Transverse colon (tissue), 4 donors: ENCODE measurements around the gene ACER3. TPM values are rescaled to one million over a fixed set of nuclear protein-coding genes. Genes with fewer than 3 reads are reported as not detected.

Source experiments
- DNase-seq: peaks from one replicate; pipeline ENCODE4 v3.0.0-alpha.2; 2019
- H3K27ac ChIP-seq, 4 donors: fragments of 200-600 bp; sonication (generic); 2 replicates each; pipeline ENCODE4 v1.5.1; 2016 to 2018; ENCODE audit warnings: inconsistent platforms in 4 of 4
- H3K27me3 ChIP-seq: fragments of 200-600 bp; sonication (generic); 2 replicates; pipeline ENCODE4 v1.5.1; 2017; ENCODE audit warnings: inconsistent platforms
- H3K36me3 ChIP-seq, 4 donors: fragments of 200-600 bp; sonication (generic); 2 replicates each; pipeline ENCODE4 v1.5.1; 2017 to 2019; ENCODE audit warnings: inconsistent platforms in 4 of 4
- H3K4me1 ChIP-seq, 4 donors: fragments of 200-600 bp; sonication (generic); 2 replicates each; pipeline ENCODE4 v1.5.1; 2017 to 2020; ENCODE audit warnings: inconsistent platforms in 4 of 4
- H3K4me3 ChIP-seq, 4 donors: fragments of 200-600 bp; sonication (generic); 1 replicate in 1 of 4; 2 replicates in 3 of 4; pipeline versions ENCODE4 v1.5.1 to v1.6.1; 2017 to 2019; ENCODE audit warnings: inconsistent platforms in 4 of 4
- H3K9me3 ChIP-seq, 2 donors: fragments of 200-600 bp; sonication (generic); 2 replicates each; pipeline ENCODE4 v1.5.1; 2017 to 2019; ENCODE audit warnings: inconsistent platforms in 2 of 2
- CTCF ChIP-seq, 5 experiments: fragments of 200-600 bp in 3 of 5; fragments of 450-650 bp in 2 of 5; sonication (generic) in 3 of 5; IDR thresholded peaks; 1 replicate in 2 of 5; 2 replicates in 3 of 5; pipeline ENCODE4 v1.5.1; 2016 to 2017; ENCODE audit warnings: antibody characterized with exemption in 5 of 5, inconsistent platforms in 3 of 5, mild to moderate bottlenecking in 2 of 5, moderate library complexity in 1 of 5
- EP300 ChIP-seq: sonication (generic); formaldehyde crosslinking; IDR thresholded peaks from one replicate; pipeline ENCODE4 v1.6.1; 2017; ENCODE audit warnings: antibody characterized with exemption, low read depth
- POLR2A ChIP-seq: fragments of 450-650 bp; IDR thresholded peaks from one replicate; pipeline ENCODE4 v1.6.1; 2016; ENCODE audit warnings: antibody characterized with exemption, mild to moderate bottlenecking, moderate library complexity
- POLR2AphosphoS5 ChIP-seq, 3 donors: sonication (generic); formaldehyde crosslinking; IDR thresholded peaks; one replicate each; pipeline ENCODE4 v1.6.1; 2016; ENCODE audit warnings: antibody characterized with exemption in 3 of 3
- WGBS, 2 donors: methylation state at CpG; one replicate each; pipeline ENCODE4 v1.1.5; 2018; ENCODE audit warnings: low coverage in 1 of 2; 5-methylcytosine and 5-hydroxymethylcytosine counted together
- in situ Hi-C, 4 donors: fragments of 200-750 bp; cut with MboI; loops; one replicate each; pipeline versions ENCODE4 v1.15.0 to v1.15.1; 2017; ENCODE audit warnings: low sequenced_read_pairs in 3 of 4, low pct_ligation_motif_present in 1 of 4, low pct_unique_long_range_greater_than_20kb in 1 of 4
- intact Hi-C: fragments of 100-400 bp; cut with DNase I; formaldehyde crosslinking; loops from one replicate; pipeline ENCODE4 v1.15.1; 2023; ENCODE audit warnings: low total_unique reads
- total RNA-seq, 4 donors: library from RNA; depleted of rRNA; stranded (reverse); fragments of >200 nt; gene quantifications; one replicate each; pipeline ENCODE4 v1.1.0, GENCODE V29; 2016

ACER3 gene
- total RNA-seq, 4 donors from 2014 or later: 8.8 to 72.2 (median 29.4) TPM

DNA sequence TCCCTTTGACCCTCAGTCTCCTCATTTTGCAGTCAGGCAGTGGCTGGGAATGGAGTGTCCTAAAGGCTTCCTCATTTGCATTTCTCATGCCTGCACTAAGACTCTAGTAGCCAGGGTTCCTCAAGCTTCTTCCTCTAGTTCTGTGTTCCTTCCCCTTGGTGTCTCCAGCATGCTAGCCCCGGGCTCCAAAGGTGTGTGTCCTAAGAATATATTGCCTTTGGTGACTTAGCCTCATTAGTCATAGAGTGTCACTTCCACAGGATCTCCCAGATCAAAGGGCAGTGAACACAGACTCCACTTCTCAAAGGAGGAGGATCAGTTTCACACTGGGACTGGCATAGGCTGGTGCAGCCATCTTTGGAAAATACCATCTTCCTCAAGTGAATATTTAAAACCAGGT is 21.4 kb upstream of the ACER3 start:
- TF ChIP-seq POLR2AphosphoS5 (IDR thresholded peaks at IDR 0.05): peak in 1 of 3 donors; percentile 39
- TF ChIP-seq EP300: no peak
- Histone ChIP-seq H3K36me3 (no peaks in the 10 kb centered on the region), H3K4me1 (peaks cover 6 to 45% (median 23%) of the 10 kb centered on the region in 4 donors), H3K9me3 (no peaks in the 10 kb centered on the region), H3K27me3 (no peaks in the 10 kb centered on the region), H3K4me3 (no peak overlapping the region), H3K27ac (peak overlapping the region in 3 of 4 donors; percentile 35 to 52 (median 50))
- intact Hi-C loops (no loop called here), in situ Hi-C loops (no loop called here)
- 14 to 18% methylated on average over 1 of the region's 1 CpG for WGBS, 2 donors
- peak; percentile 57 for DNase-seq

- Histone ChIP-seq H3K27ac (no peak overlapping the region), H3K36me3 (no peaks in the 10 kb centered on the region), H3K9me3 (no peaks in the 10 kb centered on the region), H3K27me3 (no peaks in the 10 kb centered on the region), H3K4me1 (peaks cover 2 to 28% (median 10%) of the 10 kb centered on the region in 4 donors), H3K4me3 (no peak overlapping the region)
- no peak for DNase-seq
- intact Hi-C loops (no loop called here), in situ Hi-C loops (no loop called here)
- WGBS, 2 donors: 85 to 100% methylated on average over 3 to 4 of the region's 4 CpGs
- no peak for TF ChIP-seq EP300
- no peak for TF ChIP-seq POLR2A
- TF ChIP-seq CTCF (IDR thresholded peaks at IDR 0.05): no peak
- no peak for TF ChIP-seq POLR2AphosphoS5 (IDR thresholded peaks at IDR 0.05)
These were observed 18.7 kb upstream of the ACER3 start for GRCh38 chr11:76841923-76842452.

DNA sequence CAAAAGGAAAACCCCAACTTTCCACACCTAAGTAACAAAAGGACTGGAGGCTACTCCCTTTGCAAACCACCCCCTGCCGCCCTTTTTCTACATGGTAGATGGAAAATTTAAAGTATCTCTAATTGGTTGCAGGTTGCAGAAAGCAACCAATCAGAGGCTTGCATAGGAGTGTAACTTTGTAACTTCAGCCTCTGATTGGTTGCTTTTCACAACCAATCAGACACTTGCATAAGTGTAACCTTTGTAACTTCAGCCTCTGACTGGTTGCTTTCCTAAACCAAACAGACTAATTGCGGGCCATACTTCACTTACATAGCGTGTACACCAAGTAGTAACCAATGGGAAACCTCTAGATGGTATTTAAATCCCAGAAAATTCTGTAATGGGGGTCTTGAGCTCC is 16.8 kb upstream of the ACER3 start:
- in situ Hi-C loops: no loop called here
- TF ChIP-seq POLR2A (no peak), POLR2AphosphoS5 (IDR thresholded peaks at IDR 0.05) (no peak), EP300 (no peak), CTCF (IDR thresholded peaks at IDR 0.05) (no peak)
- Histone ChIP-seq H3K36me3 (no peaks in the 10 kb centered on the region), H3K27ac (no peak overlapping the region), H3K9me3 (no peaks in the 10 kb centered on the region), H3K4me3 (no peak overlapping the region), H3K27me3 (no peaks in the 10 kb centered on the region), H3K4me1 (peaks cover 0 to 13% (median 4%) of the 10 kb centered on the region in 4 donors)
- 90 to 98% methylated on average over 2 to 3 of the region's 3 CpGs for WGBS, 2 donors
- DNase-seq: no peak
- intact Hi-C loops: no loop called here

GRCh38 chr11:76844511-76844910 is 16.2 kb upstream of the ACER3 start:
- 82 to 83% methylated on average over 5 to 10 of the region's 10 CpGs for WGBS, 2 donors
- Histone ChIP-seq H3K4me3 (no peak overlapping the region), H3K27ac (peak overlapping the region in 2 of 4 donors; percentile 11 to 49), H3K9me3 (no peaks in the 10 kb centered on the region), H3K36me3 (no peaks in the 10 kb centered on the region), H3K27me3 (no peaks in the 10 kb centered on the region), H3K4me1 (peaks cover 0 to 7% (median 2%) of the 10 kb centered on the region in 4 donors)
- in situ Hi-C loops: no loop called here
- no peak for DNase-seq
- no peak for TF ChIP-seq POLR2AphosphoS5 (IDR thresholded peaks at IDR 0.05)
- no peak for TF ChIP-seq EP300
- no peak for TF ChIP-seq CTCF (IDR thresholded peaks at IDR 0.05)
- TF ChIP-seq POLR2A: no peak
- intact Hi-C loops: no loop called here

GRCh38 chr11:76845069-76845468 is 15.6 kb upstream of the ACER3 start:
- DNase-seq: peak; percentile 52
- Histone ChIP-seq H3K4me1 (peaks cover 0 to 3% (median 0%) of the 10 kb centered on the region in 4 donors), H3K4me3 (no peak overlapping the region), H3K27me3 (no peaks in the 10 kb centered on the region), H3K27ac (peak overlapping the region in 3 of 4 donors; percentile 15 to 49 (median 26)), H3K9me3 (no peaks in the 10 kb centered on the region), H3K36me3 (no peaks in the 10 kb centered on the region)
- intact Hi-C loops: no loop called here
- TF ChIP-seq POLR2A: no peak
- TF ChIP-seq CTCF (IDR thresholded peaks at IDR 0.05): no peak
- no peak for TF ChIP-seq POLR2AphosphoS5 (IDR thresholded peaks at IDR 0.05)
- WGBS, 2 donors: 73% methylated on average over 3 of the region's 3 CpGs; no CpG with 5 or more reads in 1 of the 2 donors
- in situ Hi-C loops: no loop called here
